Stimulated activated CD8-positive, alpha-beta memory T cell treated with anti-CD3 and anti-CD28 coated beads, Interleukin-2, amount 100 ng/mL, for 1 hour (primary cell): ENCODE measurements around the gene UBE2D3.

Experiments
- DNase-seq, 2 donors: peaks; one replicate each; pipeline ENCODE4 v3.0.0-alpha.2; 2020; ENCODE audit warnings: low read depth in 2 of 2

Gene UBE2D3

GRCh38 chr4:102754044-102754443 lies 73.3 kb downstream of the UBE2D3 start:
- DNase-seq, result no peak

DNA sequence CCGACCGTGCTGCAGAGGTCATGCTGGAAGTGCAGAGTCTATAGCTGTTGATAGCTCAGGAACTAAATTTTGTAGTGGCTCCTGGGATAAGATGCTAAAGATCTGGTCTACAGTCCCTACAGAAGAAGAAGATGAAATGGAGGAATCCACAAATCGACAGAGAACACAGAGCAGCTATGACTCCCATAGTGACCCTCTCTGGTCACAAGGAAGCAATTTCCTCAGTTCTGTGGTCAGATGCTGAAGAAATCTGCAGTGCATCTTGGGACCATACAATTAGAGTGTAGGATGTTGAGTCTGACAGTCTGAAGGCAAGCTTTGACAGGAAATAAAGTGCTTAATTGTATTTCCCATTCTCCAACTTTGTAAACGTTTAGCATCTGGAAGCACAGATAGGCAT lies 75.4 kb downstream of the UBE2D3 start:
- no peak for DNase-seq
